ENCODE results near the gene ST6GALNAC1.

ST6GALNAC1 gene

GRCh38 chr17:76675648-76676047 lies 32.1 kb upstream of the ST6GALNAC1 start:
- no peak for DNase-seq

- DNase-seq, result no peak
Measured at GRCh38 chr17:76674600-76674999, 31.0 kb upstream of the ST6GALNAC1 start.

- DNase-seq, result no peak
Measured at GRCh38 chr17:76673729-76674128, 30.2 kb upstream of the ST6GALNAC1 start.

- no peak for DNase-seq
Measured at GRCh38 chr17:76672892-76673291, 29.3 kb upstream of the ST6GALNAC1 start.

GRCh38 chr17:76672270-76672851 lies 28.8 kb upstream of the ST6GALNAC1 start:
- DNase-seq, result no peak

DNA sequence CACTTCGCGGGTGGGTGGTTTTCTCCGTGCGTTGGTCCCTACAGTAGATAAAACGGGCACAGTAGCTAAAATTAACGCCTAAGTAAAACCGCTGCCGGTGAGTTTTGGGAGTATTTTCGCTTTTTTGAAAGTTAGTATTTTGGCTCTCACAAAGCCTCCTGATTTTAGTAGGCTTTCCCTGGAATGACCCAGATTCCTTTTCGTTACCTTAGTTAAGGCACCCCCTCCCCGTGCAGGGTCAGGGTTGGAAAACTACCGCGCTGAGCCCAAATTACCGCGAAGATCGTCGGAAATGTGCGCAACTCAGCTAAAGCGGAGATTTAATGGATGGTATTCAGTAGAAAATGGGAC lies 28.3 kb upstream of the ST6GALNAC1 start:
- DNase-seq, result no peak

DNA sequence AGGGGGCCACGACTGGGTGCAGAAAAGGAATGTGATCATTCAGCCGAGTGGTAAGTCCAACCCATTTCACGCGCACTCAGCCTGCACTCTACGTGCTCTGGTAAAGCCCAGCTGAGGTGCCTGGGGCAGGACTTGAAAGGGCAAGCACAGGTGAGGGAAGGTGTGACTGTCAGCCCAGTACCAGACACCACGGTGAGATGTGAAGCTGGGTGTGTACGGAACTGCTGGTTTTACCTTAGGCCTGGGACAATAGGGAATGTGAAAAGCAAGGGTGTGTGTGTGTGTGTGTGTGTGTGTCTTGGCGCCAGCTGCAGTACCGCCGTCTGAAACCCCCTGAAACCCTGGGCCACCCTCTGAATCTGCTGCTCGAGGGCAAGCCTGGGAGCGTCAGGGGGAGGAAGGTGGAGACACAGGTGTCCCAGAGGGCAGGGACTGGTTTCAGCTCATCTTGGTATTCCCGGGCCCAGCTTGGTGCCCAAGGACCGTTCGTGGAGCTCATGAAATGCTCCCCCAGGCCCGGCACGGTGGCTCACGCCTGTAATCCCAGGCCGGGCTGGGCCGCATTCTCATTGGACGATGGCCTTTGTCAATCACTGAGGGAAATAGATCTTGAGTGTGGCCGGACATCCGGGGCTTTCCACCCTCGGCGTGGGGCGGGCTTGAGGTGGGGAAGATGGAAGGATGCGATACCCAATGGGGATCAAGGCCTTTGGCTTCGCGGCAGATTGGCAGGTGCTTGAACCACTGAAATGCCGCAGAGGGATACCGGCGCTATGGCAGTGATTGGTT lies 27.8 kb upstream of the ST6GALNAC1 start:
- DNase-seq, result peak; percentile 99

- DNase-seq, result no peak
Measured at GRCh38 chr17:76670718-76671122, 27.2 kb upstream of the ST6GALNAC1 start.

DNA sequence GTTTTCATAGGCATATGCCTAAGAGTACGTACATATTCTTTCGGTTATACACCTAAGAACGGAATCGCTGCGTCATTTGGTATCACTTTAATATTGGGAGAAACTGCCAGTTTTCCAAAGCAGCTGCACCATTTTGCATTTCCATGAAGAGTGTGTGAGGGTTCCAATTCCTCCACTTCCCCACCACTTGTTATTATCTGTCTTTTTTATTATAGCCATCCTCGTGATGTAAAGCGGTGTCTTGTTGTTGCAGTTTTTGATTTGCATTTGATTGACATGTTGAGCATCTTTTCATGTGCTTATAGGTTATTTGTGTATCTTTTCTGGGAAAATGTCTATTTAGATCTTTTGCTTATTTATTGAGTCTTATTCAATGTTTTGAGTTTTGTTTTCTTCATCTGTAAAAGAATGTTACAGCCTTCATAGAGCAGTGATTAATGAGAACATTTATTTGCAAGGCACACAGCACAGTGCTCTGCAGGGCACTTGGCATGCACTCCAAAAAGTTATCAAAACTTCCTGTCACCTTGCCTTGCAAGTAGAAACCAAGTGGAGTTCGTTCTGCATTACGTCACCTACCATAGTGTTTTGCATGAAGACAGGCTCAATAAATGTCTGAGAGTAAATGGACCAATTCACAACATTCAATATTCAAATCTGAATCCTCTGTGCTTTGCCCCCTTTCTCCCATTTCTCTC lies 26.6 kb upstream of the ST6GALNAC1 start:
- DNase-seq, result no peak

GRCh38 chr17:76667786-76668453 lies 24.4 kb upstream of the ST6GALNAC1 start:
- no peak for DNase-seq

GRCh38 chr17:76667491-76667755 lies 23.9 kb upstream of the ST6GALNAC1 start:
- no peak for DNase-seq

GRCh38 chr17:76660656-76661042 lies 17.1 kb upstream of the ST6GALNAC1 start:
- DNase-seq, result no peak

DNA sequence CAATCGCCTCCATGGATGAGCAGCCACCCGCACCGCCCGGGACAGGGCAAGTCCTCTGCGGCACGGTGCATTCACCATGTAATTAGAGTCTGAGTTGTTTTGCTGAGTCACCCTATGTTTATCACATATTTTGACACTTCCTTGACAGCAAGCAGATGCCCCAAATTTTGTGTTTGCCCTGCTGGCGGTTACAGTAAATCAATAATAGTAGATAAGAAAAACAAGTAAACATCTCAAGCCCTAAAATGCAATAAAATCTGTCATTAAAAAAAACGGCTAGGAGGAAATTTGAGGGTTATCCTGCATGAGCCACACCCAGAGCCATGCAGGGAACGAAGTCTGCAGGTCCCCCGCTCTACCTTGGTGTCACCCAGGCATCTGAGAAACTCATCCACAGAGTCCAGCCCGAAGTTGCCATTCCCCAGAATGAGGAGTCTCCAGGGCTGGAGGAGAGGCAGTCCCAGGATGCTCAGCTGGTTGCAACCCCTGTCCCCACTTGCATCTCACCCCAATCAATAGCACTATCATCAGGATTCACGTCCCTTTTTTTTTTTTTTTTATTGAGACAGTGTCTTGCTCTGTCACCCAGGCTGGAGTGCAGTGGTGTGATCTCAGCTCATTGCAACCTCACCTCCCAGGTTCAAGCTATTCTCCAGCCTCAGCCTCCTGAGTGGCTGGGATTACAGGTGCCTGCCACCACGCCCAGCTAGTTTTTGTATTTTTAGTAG lies 16.5 kb upstream of the ST6GALNAC1 start:
- DNase-seq, result no peak

DNA sequence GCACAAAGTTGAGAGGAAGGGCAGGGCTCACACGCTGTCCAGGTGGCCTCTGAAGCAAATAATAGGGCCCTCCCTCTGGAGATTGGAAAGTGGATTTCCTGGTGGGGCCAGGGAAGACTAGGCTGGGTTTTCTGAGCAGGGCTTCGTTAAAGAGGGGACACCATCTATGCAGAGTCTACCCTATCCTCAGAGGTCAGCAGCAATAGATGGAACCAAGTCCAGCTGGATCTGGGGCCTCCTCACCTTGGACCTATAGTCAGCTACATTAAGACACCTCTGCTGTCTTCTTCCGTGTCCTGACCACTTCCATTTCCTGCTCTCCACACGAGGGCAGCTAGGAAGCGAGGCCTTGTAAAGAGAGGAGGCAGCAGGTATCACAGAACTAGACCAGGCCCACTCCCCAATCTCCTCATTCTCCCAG lies 14.7 kb upstream of the ST6GALNAC1 start:
- DNase-seq, result no peak

DNA sequence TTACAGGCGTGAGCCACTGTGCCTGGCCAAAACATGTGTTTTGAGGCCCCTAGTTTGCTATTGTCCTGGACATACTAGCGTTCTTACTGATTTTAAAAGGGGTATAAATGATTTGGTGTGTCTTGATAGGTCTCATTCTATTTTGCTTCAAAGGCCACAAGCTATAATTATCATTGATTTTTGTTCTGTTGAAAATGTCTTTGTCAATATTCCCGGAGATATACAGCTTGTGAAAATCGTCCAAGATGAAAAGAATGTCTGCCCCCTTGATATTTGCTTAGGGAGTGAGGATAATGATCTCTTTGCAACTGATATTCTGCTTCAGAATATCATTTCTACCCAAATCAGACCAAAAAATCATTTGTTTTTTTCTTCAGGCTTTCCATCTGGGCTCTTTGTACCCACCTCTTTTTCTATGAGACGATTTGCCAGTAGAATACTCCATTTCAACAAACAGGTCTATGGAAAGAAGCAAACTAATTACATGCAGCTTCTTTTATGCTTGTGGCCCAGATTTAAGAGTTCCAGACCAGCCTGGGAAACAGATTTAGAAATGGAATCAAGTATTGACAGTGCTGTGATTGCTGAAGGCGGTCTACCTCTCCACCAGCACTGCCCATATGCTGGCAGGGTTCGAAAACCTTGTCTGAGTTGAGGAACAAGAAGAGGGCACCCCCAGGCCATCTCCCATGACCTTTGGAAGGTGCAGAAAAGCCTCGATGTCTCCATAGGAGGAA lies 14.1 kb upstream of the ST6GALNAC1 start:
- no peak for DNase-seq

DNA sequence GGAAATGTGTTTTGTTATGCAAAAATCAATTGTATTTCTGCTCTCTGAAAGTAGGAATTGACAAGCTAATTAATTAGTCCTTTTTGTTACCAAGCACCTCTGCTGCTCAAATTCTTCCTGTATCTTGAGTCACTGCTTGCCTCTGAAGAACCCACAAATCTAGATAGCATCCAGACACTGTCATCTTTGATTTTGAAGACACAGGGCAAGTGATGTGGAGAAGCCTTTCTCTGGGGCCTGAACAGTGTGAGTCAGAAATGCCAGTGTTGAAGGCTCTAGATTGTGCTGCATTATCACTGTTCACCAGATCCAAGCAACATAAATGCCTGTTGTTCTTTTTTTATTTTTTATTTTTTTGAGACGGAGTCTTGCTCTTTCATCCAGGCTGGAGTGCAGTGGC lies 10.9 kb upstream of the ST6GALNAC1 start:
- no peak for DNase-seq

GRCh38 chr17:76650504-76650903 lies 6.9 kb upstream of the ST6GALNAC1 start:
- no peak for DNase-seq

DNA sequence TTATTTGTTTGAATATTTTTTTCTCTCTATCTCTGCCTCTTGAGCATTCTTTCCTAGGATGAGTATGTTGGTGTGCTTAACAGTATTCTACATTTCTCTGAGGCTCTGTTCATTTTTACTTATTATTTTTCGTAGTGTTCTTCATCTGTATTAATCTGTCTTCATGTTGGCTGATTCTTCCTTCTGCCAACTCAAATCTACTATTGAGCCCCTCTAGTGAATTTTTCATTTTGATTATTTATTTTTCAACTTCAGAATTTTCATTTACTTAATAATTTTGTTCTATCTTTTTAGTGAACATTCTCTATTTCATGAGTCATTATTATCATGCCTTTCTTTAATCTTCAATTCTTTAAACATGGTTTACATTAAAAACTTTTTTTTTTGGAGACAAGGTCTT lies 3.2 kb upstream of the ST6GALNAC1 start:
- no peak for DNase-seq

- no peak for DNase-seq
Measured at GRCh38 chr17:76645481-76645880, 1.9 kb upstream of the ST6GALNAC1 start.

GRCh38 chr17:76644995-76645394 lies 1.4 kb upstream of the ST6GALNAC1 start:
- DNase-seq, result no peak

GRCh38 chr17:76642994-76643393 lies 563 bp downstream of the ST6GALNAC1 start:
- DNase-seq, result no peak

DNA sequence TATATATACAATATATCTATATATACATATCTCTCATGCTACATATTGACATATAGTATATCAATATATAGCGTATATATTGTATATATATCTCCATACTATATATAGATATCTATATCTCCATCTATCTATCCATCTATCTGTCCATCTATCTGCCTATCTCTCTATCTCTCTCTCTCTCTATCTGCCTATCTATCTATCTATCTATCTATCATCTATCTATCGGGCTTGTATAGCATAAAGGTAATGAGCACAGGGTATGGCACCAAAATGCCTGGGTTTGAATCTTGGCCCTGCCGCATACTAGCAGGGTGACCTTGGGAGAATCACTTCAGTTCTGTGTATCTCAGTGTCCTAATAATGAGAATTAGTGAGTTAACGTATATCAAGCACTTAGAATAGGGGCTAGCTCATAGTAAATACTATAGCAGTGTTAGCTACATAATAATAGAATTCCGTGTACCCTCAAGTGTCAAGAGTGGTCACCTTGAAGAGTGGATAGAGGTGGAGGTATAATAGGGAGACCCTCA lies 1.5 kb downstream of the ST6GALNAC1 start:
- DNase-seq, result no peak

All from stimulated activated CD8-positive, alpha-beta memory T cell treated with anti-CD3 and anti-CD28 coated beads, Interleukin-4, amount 100 ng/mL, for 48 hours (primary cell).